PC-3 (cell line): ENCODE data around the gene CRYBB3.

Experiments used
- CTCF ChIP-seq: fragments of 300-600 bp; sonication (generic); conservative IDR thresholded peaks from 2 replicates; pipeline ENCODE4 v1.5.1; 2017; ENCODE audit warnings: antibody characterized with exemption, low read depth, mild to moderate bottlenecking, low read length
- EZH2 ChIP-seq: fragments of 300-600 bp; sonication (generic); IDR thresholded peaks from one replicate; pipeline ENCODE4 v1.6.1; 2017; ENCODE audit warnings: antibody characterized with exemption, mild to moderate bottlenecking, low read length; ENCODE audit not compliant: unreplicated experiment
- EZH2phosphoT487 ChIP-seq: fragments of 300-600 bp; sonication (generic); IDR thresholded peaks from 2 replicates; pipeline ENCODE4 v1.6.1; 2018; ENCODE audit warnings: mild to moderate bottlenecking, antibody characterized with exemption, low read length, borderline replicate concordance

DNA sequence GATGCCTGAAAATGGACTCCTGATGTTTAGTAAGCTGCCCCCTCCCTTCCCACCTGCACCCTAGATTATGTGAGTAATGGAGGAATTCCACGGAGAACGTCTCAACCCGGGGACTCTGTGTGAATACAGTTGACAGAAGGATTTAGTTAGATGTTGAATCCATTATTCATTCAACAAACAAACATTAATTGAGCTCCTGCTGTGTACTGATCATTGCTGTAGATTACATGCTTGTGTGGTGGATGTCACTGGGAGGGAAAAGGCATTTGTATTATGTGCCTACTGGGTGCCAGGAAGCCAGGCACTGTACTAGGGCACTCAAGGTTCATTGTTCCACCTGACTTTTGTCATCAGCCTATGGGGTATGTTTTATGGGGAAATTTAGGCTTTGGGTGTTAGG, 22.9 kb upstream of the CRYBB3 start:
- no peak for TF ChIP-seq EZH2
- TF ChIP-seq CTCF: no peak
- TF ChIP-seq EZH2phosphoT487: no peak
